Brain microvascular endothelial cell (primary cell): ENCODE results near the gene KIF13A.

ENCODE experiments used
- DNase-seq: peaks from one replicate; pipeline ENCODE4 v3.0.0-alpha.2; 2020
- H3K27ac ChIP-seq: fragments of 250-450 bp; sonication (Bioruptor Pico); 2 replicates; pipeline ENCODE4 v1.5.1; 2020; ENCODE audit warnings: mild to moderate bottlenecking, moderate library complexity
- H3K27me3 ChIP-seq: fragments of 250-450 bp; sonication (Bioruptor Pico); replicated peaks from 2 replicates; pipeline ENCODE4 v1.5.1; 2020; ENCODE audit warnings: mild to moderate bottlenecking
- H3K36me3 ChIP-seq: fragments of 250-450 bp; sonication (Bioruptor Pico); replicated peaks from 2 replicates; pipeline ENCODE4 v1.5.1; 2020; ENCODE audit warnings: mild to moderate bottlenecking
- H3K4me3 ChIP-seq: 2 replicates; pipeline ENCODE4 v1.5.1; 2011; ENCODE audit warnings: low read depth, mild to moderate bottlenecking, control low read depth, low read length, moderate library complexity
- in situ Hi-C: cut with HindIII; loops from 2 replicates; pipeline ENCODE4 v1.10.0; 2017; ENCODE audit warnings: low sequenced_read_pairs, low pct_ligation_motif_present
- TF ChIP-seq, protein P1 (sequence below): IDR thresholded peaks from 2 replicates; pipeline ENCODE4 v1.5.1; 2011; ENCODE audit warnings: low read depth, mild to moderate bottlenecking, moderate library complexity, low read length, control low read depth, inconsistent platforms; ENCODE audit errors: missing control alignments

Gene KIF13A

DNA sequence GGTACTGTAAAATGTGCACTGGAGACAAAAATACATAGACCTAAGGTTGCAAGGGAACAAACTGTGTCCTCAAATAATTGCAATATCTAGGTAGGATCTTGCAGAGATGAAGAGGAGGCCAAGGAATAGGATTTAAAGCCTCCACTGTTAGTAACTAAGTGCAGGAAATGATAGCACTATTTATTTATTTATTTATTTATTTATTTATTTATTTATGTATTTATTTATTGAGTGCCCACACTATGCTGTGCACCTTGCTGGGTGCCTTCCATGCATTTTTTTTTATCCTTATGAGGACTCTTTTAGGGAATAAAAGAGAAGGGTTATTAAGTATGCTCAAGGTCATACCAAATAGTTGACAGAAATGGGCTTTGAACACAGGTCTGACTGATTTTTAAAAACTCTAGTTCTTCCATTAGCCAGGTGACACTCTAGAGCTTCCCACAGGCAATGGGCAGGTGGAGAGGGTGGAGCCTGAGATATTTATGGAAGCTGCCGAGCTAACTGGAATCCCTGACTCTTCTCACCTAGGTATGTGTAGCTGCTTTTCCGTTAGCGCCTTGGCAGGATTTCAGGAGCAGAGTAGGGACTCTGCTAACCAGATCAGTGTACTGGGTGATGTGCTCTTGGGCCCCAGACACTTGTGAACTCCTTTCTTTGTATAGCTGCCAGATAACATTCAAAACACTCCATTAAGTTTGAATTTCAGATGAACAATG is 268.0 kb downstream of the KIF13A start:
- DNase-seq: no peak
- in situ Hi-C loops: no loop called here
- Histone ChIP-seq H3K27ac (no peak overlapping the region), H3K36me3 (no peaks in the 10 kb centered on the region), H3K27me3 (no peaks in the 10 kb centered on the region), H3K4me3 (no peak overlapping the region)
- TF ChIP-seq, protein P1, sequence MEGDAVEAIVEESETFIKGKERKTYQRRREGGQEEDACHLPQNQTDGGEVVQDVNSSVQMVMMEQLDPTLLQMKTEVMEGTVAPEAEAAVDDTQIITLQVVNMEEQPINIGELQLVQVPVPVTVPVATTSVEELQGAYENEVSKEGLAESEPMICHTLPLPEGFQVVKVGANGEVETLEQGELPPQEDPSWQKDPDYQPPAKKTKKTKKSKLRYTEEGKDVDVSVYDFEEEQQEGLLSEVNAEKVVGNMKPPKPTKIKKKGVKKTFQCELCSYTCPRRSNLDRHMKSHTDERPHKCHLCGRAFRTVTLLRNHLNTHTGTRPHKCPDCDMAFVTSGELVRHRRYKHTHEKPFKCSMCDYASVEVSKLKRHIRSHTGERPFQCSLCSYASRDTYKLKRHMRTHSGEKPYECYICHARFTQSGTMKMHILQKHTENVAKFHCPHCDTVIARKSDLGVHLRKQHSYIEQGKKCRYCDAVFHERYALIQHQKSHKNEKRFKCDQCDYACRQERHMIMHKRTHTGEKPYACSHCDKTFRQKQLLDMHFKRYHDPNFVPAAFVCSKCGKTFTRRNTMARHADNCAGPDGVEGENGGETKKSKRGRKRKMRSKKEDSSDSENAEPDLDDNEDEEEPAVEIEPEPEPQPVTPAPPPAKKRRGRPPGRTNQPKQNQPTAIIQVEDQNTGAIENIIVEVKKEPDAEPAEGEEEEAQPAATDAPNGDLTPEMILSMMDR: no peak

DNA sequence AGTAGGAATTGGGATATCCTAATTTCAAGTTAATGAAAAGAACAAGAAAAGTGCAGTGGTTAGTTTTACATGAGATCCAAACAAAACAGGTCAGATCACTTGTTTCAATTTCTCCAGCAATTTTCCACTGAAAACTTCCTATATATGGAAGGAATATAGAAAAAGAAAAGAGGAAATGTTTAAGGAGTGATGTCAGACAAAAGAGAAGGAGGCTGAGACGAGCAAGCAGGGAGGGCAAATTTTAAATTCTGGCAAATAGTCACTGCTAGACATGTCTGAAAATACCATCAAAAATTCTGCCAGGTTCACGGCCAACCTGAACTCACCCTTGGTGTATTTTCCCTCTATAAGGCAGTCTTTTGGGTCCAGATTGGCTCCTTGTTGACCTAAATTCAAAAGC is 271.2 kb downstream of the KIF13A start:
- Histone ChIP-seq H3K4me3 (no peak overlapping the region), H3K27me3 (no peaks in the 10 kb centered on the region), H3K36me3 (no peaks in the 10 kb centered on the region), H3K27ac (no peak overlapping the region)
- in situ Hi-C loops: no loop called here
- no peak for DNase-seq
- TF ChIP-seq, protein P1: no peak

DNA sequence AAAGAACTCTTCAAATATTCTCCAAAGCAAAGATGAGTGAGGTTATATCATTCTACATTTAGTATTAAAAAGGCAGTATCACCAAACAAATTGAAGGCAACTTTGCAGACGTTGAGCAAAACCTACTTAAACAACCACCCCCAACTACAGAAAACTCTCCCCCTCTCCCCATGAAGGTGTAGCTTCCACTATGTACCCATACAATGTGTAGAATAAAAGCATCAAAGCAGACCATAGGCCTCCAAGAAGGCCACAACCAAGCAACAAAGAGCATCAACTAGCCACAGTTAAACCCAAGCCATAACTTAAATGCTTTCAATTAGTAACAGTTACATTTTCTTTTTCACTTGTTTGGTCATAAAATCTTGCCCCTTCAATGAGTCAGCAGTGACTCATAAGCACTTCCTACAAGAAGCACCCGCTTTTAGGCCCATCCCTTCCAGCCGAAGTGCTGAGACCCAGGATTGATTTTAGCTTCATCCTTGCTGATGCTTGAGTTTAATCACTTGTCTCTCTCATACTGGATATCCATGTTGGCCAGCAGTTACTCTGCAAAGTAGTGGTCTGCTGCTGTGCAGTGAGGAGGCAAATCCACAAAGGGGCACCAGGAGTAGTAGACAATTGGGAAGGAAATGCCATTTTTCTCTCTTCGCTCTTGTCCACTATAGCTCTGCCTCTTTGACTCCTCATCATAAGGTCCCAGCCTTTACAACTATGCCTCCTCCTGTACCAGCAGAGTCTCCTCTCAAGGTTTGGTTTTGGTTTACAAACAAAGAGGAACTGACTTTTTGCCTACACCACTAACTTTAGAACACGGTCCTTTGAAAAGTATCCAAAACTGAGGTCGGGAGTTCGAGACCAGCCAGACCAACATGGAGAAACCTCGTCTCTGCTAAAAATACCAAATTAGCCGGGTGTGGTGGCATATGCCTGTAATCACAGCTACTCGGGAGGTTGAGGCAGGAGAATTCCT is 272.3 kb downstream of the KIF13A start:
- in situ Hi-C loops: no loop called here
- no peaks in the 10 kb centered on the region for H3K27me3 ChIP-seq
- peak overlapping the region; percentile 1 for H3K27ac ChIP-seq
- TF ChIP-seq, protein P1: no peak
- H3K36me3 ChIP-seq: no peaks in the 10 kb centered on the region
- peak; percentile 88 for DNase-seq
- no peak overlapping the region for H3K4me3 ChIP-seq

DNA sequence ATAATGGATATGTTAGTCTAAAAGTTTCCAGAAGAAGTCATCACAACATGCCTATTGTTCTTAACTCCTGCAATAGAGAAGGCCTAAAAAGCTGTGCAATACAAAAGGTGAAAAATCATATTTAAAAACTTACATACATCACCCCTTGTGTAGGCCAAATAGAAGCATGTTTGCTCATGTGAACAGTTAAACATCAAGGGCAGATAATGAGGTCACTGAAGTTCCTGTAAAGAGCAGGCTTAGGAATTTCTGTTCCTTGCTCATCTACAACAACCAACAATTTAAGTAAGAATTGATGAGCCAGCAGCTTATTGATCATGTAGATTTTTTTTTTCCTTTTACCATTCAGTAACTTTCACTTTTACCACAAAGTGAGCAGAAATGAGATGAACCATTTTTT is 273.3 kb downstream of the KIF13A start:
- in situ Hi-C loops: no loop called here
- Histone ChIP-seq H3K27ac (no peak overlapping the region), H3K27me3 (no peaks in the 10 kb centered on the region), H3K4me3 (no peak overlapping the region), H3K36me3 (no peaks in the 10 kb centered on the region)
- DNase-seq: no peak
- TF ChIP-seq, protein P1: no peak

DNA sequence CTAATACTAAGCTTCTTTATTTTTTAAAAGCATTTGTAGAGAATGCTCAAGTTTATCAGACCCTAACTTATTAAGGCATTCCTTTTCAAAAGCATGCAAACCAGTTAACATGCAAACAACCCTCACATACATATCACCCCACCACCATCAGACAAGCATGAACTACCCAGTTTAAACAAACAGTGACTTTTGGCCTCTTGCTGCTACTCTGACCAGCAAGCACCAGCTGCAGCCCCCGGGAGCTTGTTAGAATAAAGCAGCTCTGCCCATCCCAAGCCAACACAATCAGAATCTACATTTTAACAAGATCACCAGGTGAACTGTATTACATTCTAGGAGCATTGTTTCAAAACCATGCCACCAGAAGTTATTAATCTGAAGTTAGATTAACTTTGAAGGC is 274.9 kb downstream of the KIF13A start:
- Histone ChIP-seq H3K27ac (no peak overlapping the region), H3K27me3 (no peaks in the 10 kb centered on the region), H3K36me3 (no peaks in the 10 kb centered on the region), H3K4me3 (no peak overlapping the region)
- DNase-seq: no peak
- in situ Hi-C loops: no loop called here
- TF ChIP-seq, protein P1: no peak
